A549 (cell line): ENCODE results near the gene THRA. TPM values are rescaled to one million over a fixed set of nuclear protein-coding genes. Genes with fewer than 3 reads are reported as not detected.

ENCODE experiments used
- ATOH8 ChIP-seq: fragments of 250-450 bp; sonication (Bioruptor Pico); IDR thresholded peaks from 2 replicates; pipeline ENCODE4 v1.5.0; 2020; ENCODE audit warnings: low read depth, mild to moderate bottlenecking, moderate library complexity
- BHLHE40 ChIP-seq: IDR thresholded peaks from 2 replicates; pipeline ENCODE4 v1.6.1; 2012; ENCODE audit warnings: low read depth, low read length, inconsistent platforms
- CBX8 ChIP-seq: fragments of 200-600 bp; sonication (generic); IDR thresholded peaks from 2 replicates; pipeline ENCODE4 v1.6.1; 2016
- CEBPB ChIP-seq, 2 experiments: fragments of >200 bp in 1 of 2; sonication (Bioruptor Twin) in 1 of 2; formaldehyde crosslinking in 1 of 2; IDR thresholded peaks; 2 replicates each; pipeline ENCODE4 v1.6.1; 2012 to 2016
- CHD2 ChIP-seq: fragments of 150-350 bp; IDR thresholded peaks from 2 replicates; pipeline ENCODE4 v1.6.1; 2014; ENCODE audit warnings: low read length; ENCODE audit not compliant: partially characterized antibody
- CHD4 ChIP-seq: fragments of 200-600 bp; sonication (generic); IDR thresholded peaks from 2 replicates; pipeline ENCODE4 v1.6.1; 2016; ENCODE audit warnings: antibody characterized with exemption, mild to moderate bottlenecking, borderline replicate concordance
- CTCF ChIP-seq: fragments of >200 bp; sonication (Bioruptor Twin); formaldehyde crosslinking; IDR thresholded peaks from 3 replicates; pipeline ENCODE4 v1.5.1; 2016
- E2F6 ChIP-seq: IDR thresholded peaks from 2 replicates; pipeline ENCODE4 v1.6.1; 2012; ENCODE audit warnings: low read depth, borderline replicate concordance
- EHF ChIP-seq: fragments of 250-450 bp; sonication (Bioruptor Pico); IDR thresholded peaks from 2 replicates; pipeline ENCODE4 v1.5.0; 2020; ENCODE audit warnings: mild to moderate bottlenecking
- EP300 ChIP-seq, 2 experiments: fragments of >200 bp; sonication (Bioruptor Twin); formaldehyde crosslinking; IDR thresholded peaks; 2 replicates in 1 of 2; 3 replicates in 1 of 2; pipeline ENCODE4 v1.6.1; 2016 to 2017
- FOSL2 ChIP-seq, 2 experiments: fragments of 450-650 bp in 1 of 2; fragments of >200 bp in 1 of 2; sonication (Bioruptor Twin) in 1 of 2; formaldehyde crosslinking; IDR thresholded peaks; 2 replicates each; pipeline versions ENCODE4 v1.5.0 to v1.6.1; 2016 to 2020; ENCODE audit warnings: mild to moderate bottlenecking in 1 of 2, moderate library complexity in 1 of 2
- GATA3 ChIP-seq: IDR thresholded peaks from 2 replicates; pipeline ENCODE4 v1.6.1; 2012; ENCODE audit warnings: borderline replicate concordance
- HDAC2 ChIP-seq: fragments of 200-600 bp; sonication (generic); IDR thresholded peaks from 2 replicates; pipeline ENCODE4 v1.6.1; 2016
- HOXA7 ChIP-seq: fragments of 250-450 bp; sonication (Bioruptor Pico); IDR thresholded peaks from 2 replicates; pipeline ENCODE4 v1.5.0; 2020; ENCODE audit warnings: mild to moderate bottlenecking, moderate library complexity
- JUN ChIP-seq, 2 experiments: fragments of >200 bp; sonication (Bioruptor Twin); formaldehyde crosslinking; IDR thresholded peaks; 2 replicates in 1 of 2; 3 replicates in 1 of 2; pipeline ENCODE4 v1.6.1; 2016 to 2017
- JUNB ChIP-seq: fragments of >200 bp; sonication (Bioruptor Twin); formaldehyde crosslinking; IDR thresholded peaks from 2 replicates; pipeline ENCODE4 v1.6.1; 2016
- KDM1A ChIP-seq: fragments of 200-600 bp; sonication (generic); IDR thresholded peaks from 2 replicates; pipeline ENCODE4 v1.6.1; 2016; ENCODE audit warnings: low read depth, mild to moderate bottlenecking
- KDM5A ChIP-seq: fragments of 200-600 bp; sonication (generic); IDR thresholded peaks from 2 replicates; pipeline ENCODE4 v1.6.1; 2016; ENCODE audit warnings: antibody characterized with exemption, mild to moderate bottlenecking
- MAFK ChIP-seq: fragments of 450-650 bp; IDR thresholded peaks from 2 replicates; pipeline ENCODE4 v1.6.1; 2014; ENCODE audit not compliant: partially characterized antibody
- NFE2L2 ChIP-seq: fragments of 150-350 bp; conservative IDR thresholded peaks from 2 replicates; pipeline ENCODE4 v1.6.1; 2014; ENCODE audit warnings: low read length
- NR3C1 ChIP-seq: fragments of >200 bp; sonication (Bioruptor Twin); formaldehyde crosslinking; IDR thresholded peaks from 3 replicates; pipeline ENCODE4 v1.6.1; 2017
- PHF8 ChIP-seq: fragments of 200-600 bp; sonication (generic); IDR thresholded peaks from 2 replicates; pipeline ENCODE4 v1.6.1; 2016; ENCODE audit warnings: low read depth, mild to moderate bottlenecking, antibody characterized with exemption, moderate library complexity, borderline replicate concordance
- POLR2AphosphoS2 ChIP-seq: conservative IDR thresholded peaks from 2 replicates; pipeline ENCODE4 v1.6.1; 2012; ENCODE audit warnings: low read length, improper control_type of control experiment, inconsistent platforms
- RAD21 ChIP-seq, 2 experiments: fragments of >200 bp in 1 of 2; sonication (Bioruptor Twin) in 1 of 2; formaldehyde crosslinking in 1 of 2; IDR thresholded peaks in 1 of 2; conservative IDR thresholded peaks in 1 of 2; 2 replicates in 1 of 2; 3 replicates in 1 of 2; pipeline ENCODE4 v1.6.1; 2012 to 2018; ENCODE audit warnings: inconsistent platforms in 1 of 2
- RCOR1 ChIP-seq: fragments of 150-350 bp; IDR thresholded peaks from 2 replicates; pipeline ENCODE4 v1.6.1; 2014; ENCODE audit warnings: antibody characterized with exemption, low read length, low read depth
- SREBF2 ChIP-seq: fragments of 450-650 bp; IDR thresholded peaks from 2 replicates; pipeline ENCODE4 v1.6.1; 2014; ENCODE audit warnings: mild to moderate bottlenecking, moderate library complexity
- TFCP2L1 ChIP-seq: fragments of 250-450 bp; sonication (Bioruptor Pico); IDR thresholded peaks from 2 replicates; pipeline ENCODE4 v1.5.0; 2021; ENCODE audit warnings: mild to moderate bottlenecking
- TP53 ChIP-seq: fragments of 250-450 bp; sonication (Bioruptor Pico); IDR thresholded peaks from 2 replicates; pipeline ENCODE4 v1.5.0; 2021; ENCODE audit warnings: mild to moderate bottlenecking, moderate library complexity
- USF2 ChIP-seq: fragments of 450-650 bp; IDR thresholded peaks from 2 replicates; pipeline ENCODE4 v1.6.1; 2014; ENCODE audit warnings: antibody characterized with exemption
- ZC3H11A ChIP-seq: fragments of 450-650 bp; IDR thresholded peaks from 2 replicates; pipeline ENCODE4 v1.6.1; 2014; ENCODE audit warnings: antibody characterized with exemption, mild to moderate bottlenecking
- ZFP36 ChIP-seq: fragments of 450-650 bp; IDR thresholded peaks from 2 replicates; pipeline ENCODE4 v1.6.1; 2014; ENCODE audit warnings: borderline replicate concordance; ENCODE audit not compliant: partially characterized antibody
- polyA plus RNA-seq, 4 experiments: library from polyadenylated mRNA; depleted of rRNA in 3 of 4; stranded (reverse); fragments of >200 nt; fragmentation: RNase III in 1 of 4; extraction: RNeasy Plus Mini Kit Qiagen cat#74134 plus additional on column Dnase treatment in 1 of 4; gene quantifications; 2 replicates in 3 of 4; 3 replicates in 1 of 4; pipeline ENCODE4 v1.2.3, GENCODE V29; 2011 to 2017
- TF ChIP-seq, protein P1 (sequence below): IDR thresholded peaks from 2 replicates; pipeline ENCODE4 v1.6.1; 2012
- TF ChIP-seq, protein P2 (sequence below): IDR thresholded peaks from 2 replicates; pipeline ENCODE4 v1.6.1; 2012
- TF ChIP-seq, protein P3 (sequence below): fragments of 250-450 bp; sonication (Bioruptor Pico); IDR thresholded peaks from 2 replicates; pipeline ENCODE4 v1.5.0; 2021; ENCODE audit warnings: mild to moderate bottlenecking, moderate library complexity, borderline replicate concordance
- TF ChIP-seq, protein P4 (sequence below): fragments of >200 bp; sonication (Bioruptor Twin); formaldehyde crosslinking; IDR thresholded peaks from 3 replicates; pipeline ENCODE4 v1.6.1; 2016

Gene THRA
- polyA plus RNA-seq, 2 of the 4 experiments (the other 2 are of a cell fraction) = 20.1 to 22.5 TPM

DNA sequence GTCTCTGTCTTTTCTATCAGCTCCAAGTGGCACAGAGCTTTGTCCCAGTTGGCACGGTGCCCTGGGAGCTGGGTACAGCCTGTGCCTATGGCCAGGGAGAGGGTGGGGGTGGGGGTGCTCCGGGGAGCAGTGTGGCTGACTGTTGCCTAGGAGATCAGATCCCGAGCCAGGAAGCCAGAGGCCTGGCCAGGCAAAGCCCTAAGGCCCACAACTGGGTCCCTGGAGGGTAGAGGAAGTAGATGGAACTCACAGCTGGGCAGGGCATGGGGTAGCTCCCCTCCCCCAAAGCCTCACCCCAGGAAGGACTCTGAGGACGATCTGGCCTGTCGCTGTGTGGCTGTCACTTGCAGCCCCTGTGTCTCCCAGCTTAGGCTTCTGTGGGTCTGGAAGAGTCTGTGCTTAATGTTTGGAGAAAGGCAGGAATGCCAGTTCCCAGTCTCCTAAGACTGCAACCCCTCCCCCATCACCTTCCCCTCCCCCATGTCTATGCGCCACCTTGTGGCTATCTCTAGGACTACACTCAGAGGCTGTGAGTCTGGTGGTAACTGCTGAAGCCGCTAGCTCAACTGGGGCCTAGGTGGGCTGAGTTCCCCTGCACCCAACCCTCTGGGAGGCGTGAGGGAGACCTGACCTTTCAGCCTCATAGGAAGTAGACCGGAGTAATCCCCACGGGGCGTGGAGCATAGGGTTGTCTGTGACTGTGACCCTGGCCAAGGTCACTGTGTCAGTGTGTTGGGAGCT, 12.6 kb downstream of the THRA start (continued):
- TF ChIP-seq E2F6 = no peak
- TF ChIP-seq MAFK = no peak
- no peak for TF ChIP-seq KDM5A
- no peak for TF ChIP-seq ZFP36
- no peak for TF ChIP-seq HOXA7 (CRISPR knock-in tag)
- no peak for TF ChIP-seq TP53 (CRISPR knock-in tag)
- TF ChIP-seq BHLHE40 = no peak
- TF ChIP-seq TFCP2L1 = no peak
- no peak for TF ChIP-seq CBX8
- peak; percentile 92 for TF ChIP-seq CHD2
- TF ChIP-seq CTCF = peak; percentile 97
- no peak for TF ChIP-seq POLR2AphosphoS2
- TF ChIP-seq JUNB = no peak
- no peak for TF ChIP-seq FOSL2 (IDR thresholded peaks at IDR 0.05)
- no peak for TF ChIP-seq FOSL2 (CRISPR knock-in tag; IDR thresholded peaks at IDR 0.05)
- TF ChIP-seq JUN (IDR thresholded peaks at IDR 0.05) = peak in 1 of 2 experiments; percentile 64; a peak in 1 of 5 replicates
- TF ChIP-seq SREBF2 = no peak
- TF ChIP-seq USF2 = no peak
- TF ChIP-seq RCOR1 = no peak
- TF ChIP-seq CEBPB (IDR thresholded peaks at IDR 0.05) = no peak
- TF ChIP-seq KDM1A = peak; percentile 61; the same call in 1 of the 2 replicates
- no peak for TF ChIP-seq EHF (CRISPR knock-in tag)
- TF ChIP-seq EP300 (IDR thresholded peaks at IDR 0.05) = no peak
- TF ChIP-seq, protein P1, sequence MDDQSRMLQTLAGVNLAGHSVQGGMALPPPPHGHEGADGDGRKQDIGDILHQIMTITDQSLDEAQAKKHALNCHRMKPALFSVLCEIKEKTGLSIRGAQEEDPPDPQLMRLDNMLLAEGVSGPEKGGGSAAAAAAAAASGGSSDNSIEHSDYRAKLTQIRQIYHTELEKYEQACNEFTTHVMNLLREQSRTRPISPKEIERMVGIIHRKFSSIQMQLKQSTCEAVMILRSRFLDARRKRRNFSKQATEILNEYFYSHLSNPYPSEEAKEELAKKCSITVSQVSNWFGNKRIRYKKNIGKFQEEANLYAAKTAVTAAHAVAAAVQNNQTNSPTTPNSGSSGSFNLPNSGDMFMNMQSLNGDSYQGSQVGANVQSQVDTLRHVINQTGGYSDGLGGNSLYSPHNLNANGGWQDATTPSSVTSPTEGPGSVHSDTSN = no peak
- TF ChIP-seq, protein P2, sequence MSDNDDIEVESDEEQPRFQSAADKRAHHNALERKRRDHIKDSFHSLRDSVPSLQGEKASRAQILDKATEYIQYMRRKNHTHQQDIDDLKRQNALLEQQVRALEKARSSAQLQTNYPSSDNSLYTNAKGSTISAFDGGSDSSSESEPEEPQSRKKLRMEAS = peak; percentile 65
- TF ChIP-seq, protein P3, sequence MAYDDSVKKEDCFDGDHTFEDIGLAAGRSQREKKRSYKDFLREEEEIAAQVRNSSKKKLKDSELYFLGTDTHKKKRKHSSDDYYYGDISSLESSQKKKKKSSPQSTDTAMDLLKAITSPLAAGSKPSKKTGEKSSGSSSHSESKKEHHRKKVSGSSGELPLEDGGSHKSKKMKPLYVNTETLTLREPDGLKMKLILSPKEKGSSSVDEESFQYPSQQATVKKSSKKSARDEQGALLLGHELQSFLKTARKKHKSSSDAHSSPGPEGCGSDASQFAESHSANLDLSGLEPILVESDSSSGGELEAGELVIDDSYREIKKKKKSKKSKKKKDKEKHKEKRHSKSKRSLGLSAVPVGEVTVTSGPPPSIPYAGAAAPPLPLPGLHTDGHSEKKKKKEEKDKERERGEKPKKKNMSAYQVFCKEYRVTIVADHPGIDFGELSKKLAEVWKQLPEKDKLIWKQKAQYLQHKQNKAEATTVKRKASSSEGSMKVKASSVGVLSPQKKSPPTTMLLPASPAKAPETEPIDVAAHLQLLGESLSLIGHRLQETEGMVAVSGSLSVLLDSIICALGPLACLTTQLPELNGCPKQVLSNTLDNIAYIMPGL (CRISPR knock-in tag) = no peak
- TF ChIP-seq PHF8 = no peak
- no peak; the same call in 1 of the 2 replicates for TF ChIP-seq CHD4
- TF ChIP-seq RAD21 (conservative IDR thresholded peaks at IDR 0.05 in 1 of 2, IDR thresholded peaks at IDR 0.05 in 1 of 2) = peak; percentile 73 to 85
- no peak for TF ChIP-seq HDAC2
- no peak for TF ChIP-seq ZC3H11A
- no peak for TF ChIP-seq NR3C1
- TF ChIP-seq NFE2L2 = no peak; the same call in 1 of the 2 replicates
- TF ChIP-seq, protein P4, sequence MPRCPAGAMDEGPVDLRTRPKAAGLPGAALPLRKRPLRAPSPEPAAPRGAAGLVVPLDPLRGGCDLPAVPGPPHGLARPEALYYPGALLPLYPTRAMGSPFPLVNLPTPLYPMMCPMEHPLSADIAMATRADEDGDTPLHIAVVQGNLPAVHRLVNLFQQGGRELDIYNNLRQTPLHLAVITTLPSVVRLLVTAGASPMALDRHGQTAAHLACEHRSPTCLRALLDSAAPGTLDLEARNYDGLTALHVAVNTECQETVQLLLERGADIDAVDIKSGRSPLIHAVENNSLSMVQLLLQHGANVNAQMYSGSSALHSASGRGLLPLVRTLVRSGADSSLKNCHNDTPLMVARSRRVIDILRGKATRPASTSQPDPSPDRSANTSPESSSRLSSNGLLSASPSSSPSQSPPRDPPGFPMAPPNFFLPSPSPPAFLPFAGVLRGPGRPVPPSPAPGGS = no peak
- no peak for TF ChIP-seq ATOH8 (CRISPR knock-in tag)
- 0 out of 2 replicates have a peak, but pooled peaks have one; percentile 13 for TF ChIP-seq GATA3
